Brain microvascular endothelial cell (primary cell): ENCODE results near the gene SIN3B.

ENCODE experiments used
- DNase-seq: peaks from one replicate; pipeline ENCODE4 v3.0.0-alpha.2; 2020
- H3K27ac ChIP-seq: fragments of 250-450 bp; sonication (Bioruptor Pico); 2 replicates; pipeline ENCODE4 v1.5.1; 2020; ENCODE audit warnings: mild to moderate bottlenecking, moderate library complexity
- H3K27me3 ChIP-seq: fragments of 250-450 bp; sonication (Bioruptor Pico); replicated peaks from 2 replicates; pipeline ENCODE4 v1.5.1; 2020; ENCODE audit warnings: mild to moderate bottlenecking
- H3K36me3 ChIP-seq: fragments of 250-450 bp; sonication (Bioruptor Pico); replicated peaks from 2 replicates; pipeline ENCODE4 v1.5.1; 2020; ENCODE audit warnings: mild to moderate bottlenecking
- H3K4me3 ChIP-seq: 2 replicates; pipeline ENCODE4 v1.5.1; 2011; ENCODE audit warnings: low read depth, mild to moderate bottlenecking, control low read depth, low read length, moderate library complexity
- in situ Hi-C: cut with HindIII; loops from 2 replicates; pipeline ENCODE4 v1.10.0; 2017; ENCODE audit warnings: low sequenced_read_pairs, low pct_ligation_motif_present
- TF ChIP-seq, protein P1 (sequence below): IDR thresholded peaks from 2 replicates; pipeline ENCODE4 v1.5.1; 2011; ENCODE audit warnings: low read depth, mild to moderate bottlenecking, moderate library complexity, low read length, control low read depth, inconsistent platforms; ENCODE audit errors: missing control alignments

SIN3B gene

DNA sequence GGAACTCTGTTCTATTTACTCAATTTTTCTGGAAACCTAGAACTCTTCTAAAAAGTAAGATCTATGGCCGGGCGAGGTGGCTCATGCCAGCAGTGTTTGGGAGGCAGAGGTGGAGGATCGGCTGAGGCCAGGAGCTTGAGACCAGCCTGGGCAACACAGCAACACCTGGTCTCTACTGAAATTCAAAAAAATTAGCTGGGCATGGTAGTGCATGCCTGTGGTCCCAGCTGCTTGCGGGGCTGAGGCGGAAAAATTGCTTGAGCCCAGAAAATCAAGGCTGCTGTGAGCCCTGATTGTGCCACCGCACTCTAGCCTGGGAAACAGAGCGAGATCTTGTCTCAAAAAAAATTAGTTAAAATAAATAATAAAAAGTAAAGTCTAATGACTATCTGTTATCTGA is 88.2 kb downstream of the SIN3B start:
- no peak overlapping the region for H3K27ac ChIP-seq
- in situ Hi-C loops, result no loop called here
- no peaks in the 10 kb centered on the region for H3K36me3 ChIP-seq
- H3K27me3 ChIP-seq, result no peaks in the 10 kb centered on the region
- DNase-seq, result no peak
- TF ChIP-seq, protein P1, sequence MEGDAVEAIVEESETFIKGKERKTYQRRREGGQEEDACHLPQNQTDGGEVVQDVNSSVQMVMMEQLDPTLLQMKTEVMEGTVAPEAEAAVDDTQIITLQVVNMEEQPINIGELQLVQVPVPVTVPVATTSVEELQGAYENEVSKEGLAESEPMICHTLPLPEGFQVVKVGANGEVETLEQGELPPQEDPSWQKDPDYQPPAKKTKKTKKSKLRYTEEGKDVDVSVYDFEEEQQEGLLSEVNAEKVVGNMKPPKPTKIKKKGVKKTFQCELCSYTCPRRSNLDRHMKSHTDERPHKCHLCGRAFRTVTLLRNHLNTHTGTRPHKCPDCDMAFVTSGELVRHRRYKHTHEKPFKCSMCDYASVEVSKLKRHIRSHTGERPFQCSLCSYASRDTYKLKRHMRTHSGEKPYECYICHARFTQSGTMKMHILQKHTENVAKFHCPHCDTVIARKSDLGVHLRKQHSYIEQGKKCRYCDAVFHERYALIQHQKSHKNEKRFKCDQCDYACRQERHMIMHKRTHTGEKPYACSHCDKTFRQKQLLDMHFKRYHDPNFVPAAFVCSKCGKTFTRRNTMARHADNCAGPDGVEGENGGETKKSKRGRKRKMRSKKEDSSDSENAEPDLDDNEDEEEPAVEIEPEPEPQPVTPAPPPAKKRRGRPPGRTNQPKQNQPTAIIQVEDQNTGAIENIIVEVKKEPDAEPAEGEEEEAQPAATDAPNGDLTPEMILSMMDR, result no peak
- H3K4me3 ChIP-seq, result no peak overlapping the region

DNA sequence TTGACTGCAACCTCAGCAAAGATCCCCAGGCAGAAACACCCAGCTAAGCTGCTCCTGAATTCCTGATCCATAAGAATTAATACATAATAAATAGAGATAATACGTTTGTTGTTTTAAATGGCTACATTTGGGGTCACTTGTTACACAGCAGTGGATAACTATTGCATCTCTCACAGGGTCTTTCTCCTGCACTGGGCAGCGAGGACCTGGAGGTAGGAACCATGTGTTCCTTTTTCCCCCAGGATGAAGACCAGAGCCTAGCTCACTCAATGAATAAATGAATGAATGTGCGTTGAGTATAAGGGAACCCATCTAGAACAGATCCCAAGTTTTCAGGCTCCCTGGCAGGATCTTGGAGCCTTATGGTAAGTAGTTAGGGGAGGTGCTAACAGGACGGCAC is 90.3 kb downstream of the SIN3B start:
- TF ChIP-seq, protein P1, result no peak
- H3K4me3 ChIP-seq, result no peak overlapping the region
- no peak for DNase-seq
- in situ Hi-C loops, result no loop called here
- H3K27me3 ChIP-seq, result no peaks in the 10 kb centered on the region
- no peak overlapping the region for H3K27ac ChIP-seq
- no peaks in the 10 kb centered on the region for H3K36me3 ChIP-seq

DNA sequence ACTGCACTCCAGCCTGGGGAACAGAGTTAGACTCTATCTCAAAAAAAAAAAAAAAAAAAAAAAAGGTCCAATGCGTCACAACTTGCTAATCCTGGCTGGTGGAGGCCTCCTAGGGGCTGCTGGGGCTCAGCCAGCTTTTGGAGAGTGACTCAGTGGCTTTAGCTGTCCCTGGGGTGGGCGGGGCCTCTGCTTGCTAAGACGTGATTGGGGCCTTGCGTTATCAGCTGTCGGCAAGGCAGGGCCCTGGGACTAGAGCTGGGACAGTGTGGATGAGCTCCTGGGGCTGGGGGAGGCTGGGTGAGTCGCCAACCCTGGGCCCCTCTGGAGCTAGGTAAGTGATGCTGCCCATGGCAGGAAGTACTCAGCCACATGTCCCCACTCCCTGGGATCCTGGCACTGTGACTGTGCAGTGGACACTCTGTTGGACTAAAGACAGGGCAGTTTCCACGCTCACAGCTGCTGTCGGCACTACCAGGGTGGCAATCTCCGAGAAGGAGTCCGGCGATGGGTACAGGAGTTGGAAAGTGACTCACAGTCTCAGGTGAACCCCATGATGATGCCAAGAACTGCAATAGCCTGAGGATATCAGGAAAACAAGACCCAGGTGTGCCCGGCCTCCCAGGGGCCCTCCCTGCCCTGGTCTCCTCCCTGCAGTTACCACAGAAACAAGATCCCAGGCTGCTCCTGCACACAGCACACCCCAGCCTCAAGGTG is 91.8 kb downstream of the SIN3B start:
- in situ Hi-C loops, result no loop called here
- Histone ChIP-seq H3K4me3 (no peak overlapping the region), H3K27ac (no peak overlapping the region), H3K36me3 (no peaks in the 10 kb centered on the region), H3K27me3 (no peaks in the 10 kb centered on the region)
- peak; percentile 92 for DNase-seq
- TF ChIP-seq, protein P1, result no peak

DNA sequence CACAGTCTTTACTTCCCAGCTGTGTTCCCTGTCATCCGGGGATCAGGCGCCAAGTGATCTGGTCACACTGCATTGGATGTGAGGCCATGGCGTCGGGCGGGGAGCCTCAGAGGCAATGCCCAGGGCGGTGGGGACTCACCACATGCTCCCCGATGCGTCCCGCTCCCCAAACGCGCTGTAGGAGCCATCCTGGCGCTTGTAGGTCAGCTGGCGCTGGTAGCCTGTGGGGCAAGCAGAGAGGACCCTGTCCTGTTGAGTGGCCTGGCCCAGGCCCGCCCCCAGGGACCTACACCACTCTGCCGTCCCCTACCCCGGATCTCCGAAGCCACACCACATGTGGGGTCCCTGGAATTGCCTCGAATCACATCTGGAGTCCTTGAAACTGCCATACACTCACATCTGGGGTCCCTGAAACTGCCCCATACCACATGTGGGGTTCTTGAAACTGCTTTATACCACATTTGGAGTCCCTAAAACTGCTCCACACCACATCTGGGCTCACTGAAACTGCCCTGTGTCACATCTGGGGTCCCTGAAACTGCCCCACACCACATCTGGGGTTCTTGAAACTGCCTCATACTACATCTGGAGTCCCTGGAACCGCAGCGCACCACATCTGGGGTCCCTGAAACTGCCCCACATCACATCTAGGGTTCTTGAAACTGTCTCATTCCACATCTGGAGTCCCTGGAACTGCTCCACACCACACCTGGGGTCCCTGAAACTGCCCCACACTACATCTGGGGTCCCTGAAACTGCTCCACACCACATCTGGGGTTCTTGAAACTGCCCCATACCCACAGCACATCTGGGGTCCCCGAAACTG is 92.8 kb downstream of the SIN3B start:
- no peak overlapping the region for H3K27ac ChIP-seq
- TF ChIP-seq, protein P1, result no peak
- in situ Hi-C loops, result no loop called here

DNA sequence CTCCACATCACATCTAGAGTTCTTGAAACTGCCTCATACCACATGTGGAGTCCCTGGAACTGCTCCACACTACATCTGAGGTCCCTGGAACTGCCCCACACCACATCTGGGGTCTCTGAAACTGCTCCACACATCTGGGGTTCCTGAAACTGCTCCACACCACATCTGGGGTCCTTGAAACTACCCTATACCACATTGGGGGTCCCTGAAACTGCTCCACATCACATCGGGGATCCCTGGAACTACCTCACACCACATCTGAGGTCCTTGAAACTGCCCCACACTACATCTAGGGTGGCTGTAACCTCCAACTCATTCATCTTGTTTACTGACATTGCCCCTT is 93.4 kb downstream of the SIN3B start:
- H3K4me3 ChIP-seq, result no peak overlapping the region
- in situ Hi-C loops, result no loop called here
- TF ChIP-seq, protein P1, result no peak
- H3K36me3 ChIP-seq, result no peaks in the 10 kb centered on the region
- H3K27ac ChIP-seq, result no peak overlapping the region
- H3K27me3 ChIP-seq, result no peaks in the 10 kb centered on the region
- DNase-seq, result no peak

More for the DNA sequence above, 92.8 kb downstream of the SIN3B start:
- DNase-seq, result no peak
- Histone ChIP-seq H3K4me3 (no peak overlapping the region), H3K27me3 (no peaks in the 10 kb centered on the region), H3K36me3 (no peaks in the 10 kb centered on the region)
